ENCODE data around the gene SMYD3.

GRCh38 chr1:246221485-246222255 is 285.4 kb downstream of the SMYD3 start:
- TF ChIP-seq CTCF (IDR thresholded peaks at IDR 0.05) (no peak), POLR2AphosphoS5 (IDR thresholded peaks at IDR 0.05) (no peak), POLR2A (IDR thresholded peaks at IDR 0.05; ENCODE audit: low read depth) (no peak)
